ENCODE measurements around the gene SLC25A34.
"Not testable (repeated sequence)": the region's sequence is repeated elsewhere in the genome, so short reads cannot be mapped to it uniquely, and the experiment has no call there.

Gene SLC25A34

GRCh38 chr1:15736038-15736891 is at the start of gene SLC25A34:
SLC25A34 (plus strand) TSS chr1:15736258; CDS start chr1:15736486, 228 bp downstream.
- H3K4me3 ChIP-seq (ENCODE audit: low read length), result no peak within 1 kb of the TSS
- peaks cover 39% of the 10 kb centered on the region for H3K36me3 ChIP-seq (ENCODE audit: control insufficient read depth, insufficient read depth, low read length, severe bottlenecking)
- no peak for DNase-seq (ENCODE audit: low read depth)
- no peaks in the 10 kb centered on the region for H3K27me3 ChIP-seq (replicated peaks; ENCODE audit: control insufficient read depth, insufficient read depth, low read length)
- H3K9ac ChIP-seq (ENCODE audit: low read length), result no peak within 1 kb of the TSS
- H3K9me3 ChIP-seq (ENCODE audit: control insufficient read depth, low read length), result no peaks in the 10 kb centered on the region
- peaks cover 17% of the 10 kb centered on the region for H3K4me1 ChIP-seq (ENCODE audit: control insufficient read depth, insufficient read depth, low read length)

DNA sequence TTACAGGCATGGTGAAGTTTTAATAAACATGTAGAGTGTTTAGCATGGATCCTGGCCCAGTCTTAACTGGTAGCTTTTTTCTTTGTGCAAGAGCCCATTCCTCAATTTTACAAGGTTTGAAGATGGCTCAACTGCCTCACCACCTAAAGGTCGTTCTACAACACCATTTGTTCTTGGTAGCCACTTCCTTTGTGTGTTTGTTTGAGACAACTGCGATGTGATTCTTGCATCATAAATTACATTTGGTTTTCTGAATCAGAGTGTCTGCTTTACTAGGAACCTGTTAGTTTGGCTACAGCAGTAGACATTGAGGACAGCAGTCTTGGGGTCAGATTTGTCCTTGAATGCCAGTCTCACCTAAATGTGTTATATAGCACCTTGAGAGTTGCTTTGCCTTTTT is 48.6 kb upstream of the SLC25A34 start:
- no peak for DNase-seq (ENCODE audit: low read depth)
- Histone ChIP-seq H3K9ac (ENCODE audit: low read length) (no peak overlapping the region), H3K4me3 (ENCODE audit: low read length) (no peak overlapping the region), H3K4me1 (ENCODE audit: control insufficient read depth, insufficient read depth, low read length) (peaks cover 35% of the 10 kb centered on the region), H3K9me3 (ENCODE audit: control insufficient read depth, low read length) (no peaks in the 10 kb centered on the region), H3K27me3 (replicated peaks; ENCODE audit: control insufficient read depth, insufficient read depth, low read length) (no peaks in the 10 kb centered on the region), H3K36me3 (ENCODE audit: control insufficient read depth, insufficient read depth, low read length, severe bottlenecking) (peaks cover 5% of the 10 kb centered on the region)

GRCh38 chr1:15690317-15690716 is 45.7 kb upstream of the SLC25A34 start:
- Histone ChIP-seq H3K36me3 (ENCODE audit: control insufficient read depth, insufficient read depth, low read length, severe bottlenecking) (peaks cover 5% of the 10 kb centered on the region), H3K27me3 (replicated peaks; ENCODE audit: control insufficient read depth, insufficient read depth, low read length) (no peaks in the 10 kb centered on the region), H3K4me1 (ENCODE audit: control insufficient read depth, insufficient read depth, low read length) (peaks cover 35% of the 10 kb centered on the region), H3K9me3 (ENCODE audit: control insufficient read depth, low read length) (no peaks in the 10 kb centered on the region), H3K4me3 (ENCODE audit: low read length) (no peak overlapping the region), H3K9ac (ENCODE audit: low read length) (peak overlapping the region; percentile 37)
- no peak for DNase-seq (ENCODE audit: low read depth)

DNA sequence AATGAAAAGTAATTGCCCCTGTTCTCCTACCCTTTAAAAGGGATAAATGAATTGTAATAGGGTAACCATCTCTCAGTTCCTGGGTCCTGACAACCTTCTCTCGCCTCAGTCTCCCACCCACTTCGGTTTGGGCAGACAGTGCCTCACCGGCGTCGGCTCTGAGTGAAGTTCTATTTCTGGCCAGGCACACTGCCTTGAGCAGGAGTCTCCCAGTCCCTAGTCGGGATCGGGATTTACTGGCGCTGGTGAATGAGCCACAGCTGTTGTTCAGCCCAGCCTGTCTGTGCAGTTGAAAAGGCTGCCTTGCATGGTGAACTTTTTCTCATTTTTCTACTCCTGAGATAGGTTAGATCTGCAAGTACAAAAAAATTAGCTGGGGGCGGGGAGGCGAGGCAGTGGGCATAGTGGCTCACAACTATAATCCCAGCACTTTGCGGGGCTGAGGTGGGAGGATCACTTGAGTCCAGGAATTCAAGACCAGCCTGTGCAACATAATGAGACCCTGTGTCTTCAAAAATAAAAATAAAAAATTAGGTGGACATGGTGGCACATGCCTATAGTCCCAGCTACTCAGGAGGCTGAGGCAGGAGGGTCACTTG is 44.5 kb upstream of the SLC25A34 start:
- DNase-seq (ENCODE audit: low read depth), result no peak
- peak overlapping the region; percentile 37 for H3K9ac ChIP-seq (ENCODE audit: low read length)
- peak overlapping the region; percentile 32 for H3K4me3 ChIP-seq (ENCODE audit: low read length)
- H3K4me1 ChIP-seq (ENCODE audit: control insufficient read depth, insufficient read depth, low read length), result peaks cover 26% of the 10 kb centered on the region
- H3K9me3 ChIP-seq (ENCODE audit: control insufficient read depth, low read length), result no peaks in the 10 kb centered on the region
- H3K36me3 ChIP-seq (ENCODE audit: control insufficient read depth, insufficient read depth, low read length, severe bottlenecking), result peaks cover 5% of the 10 kb centered on the region
- no peaks in the 10 kb centered on the region for H3K27me3 ChIP-seq (replicated peaks; ENCODE audit: control insufficient read depth, insufficient read depth, low read length)

DNA sequence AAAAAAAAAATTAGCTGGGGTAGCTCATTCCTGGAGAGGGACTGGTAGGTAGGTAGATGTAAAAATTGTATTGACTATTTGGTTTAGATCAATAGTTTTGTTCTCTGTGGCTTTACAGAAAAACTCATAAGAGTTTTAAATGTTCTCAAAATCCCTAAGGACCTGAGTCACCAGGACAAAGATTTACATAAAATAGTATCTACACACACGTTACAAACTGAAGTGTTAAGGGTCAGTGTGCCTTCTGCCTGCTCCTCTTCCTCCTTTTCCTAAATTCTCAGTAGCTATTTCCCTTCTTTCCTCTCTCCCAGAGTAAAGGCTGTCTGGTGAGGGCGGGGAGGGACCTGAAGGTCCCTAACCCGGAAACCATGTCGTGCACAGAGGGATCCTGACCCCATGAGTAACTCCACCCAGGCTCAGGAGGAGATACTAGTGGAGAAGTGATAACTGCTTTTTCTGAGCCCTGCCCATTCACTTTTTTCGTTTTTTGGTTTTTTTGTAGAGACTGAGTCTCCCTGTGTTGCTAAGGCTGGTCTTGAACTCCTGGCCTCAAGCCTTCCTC is 43.9 kb upstream of the SLC25A34 start:
- Histone ChIP-seq H3K36me3 (ENCODE audit: control insufficient read depth, insufficient read depth, low read length, severe bottlenecking) (peaks cover 12% of the 10 kb centered on the region), H3K4me3 (ENCODE audit: low read length) (peak overlapping the region; percentile 32), H3K9ac (ENCODE audit: low read length) (peak overlapping the region; percentile 37), H3K4me1 (ENCODE audit: control insufficient read depth, insufficient read depth, low read length) (peaks cover 26% of the 10 kb centered on the region), H3K27me3 (replicated peaks; ENCODE audit: control insufficient read depth, insufficient read depth, low read length) (no peaks in the 10 kb centered on the region), H3K9me3 (ENCODE audit: control insufficient read depth, low read length) (no peaks in the 10 kb centered on the region)
- DNase-seq (ENCODE audit: low read depth), result no peak

- H3K4me3 ChIP-seq (ENCODE audit: low read length), result no peak overlapping the region
- H3K4me1 ChIP-seq (ENCODE audit: control insufficient read depth, insufficient read depth, low read length), result peaks cover 26% of the 10 kb centered on the region
- no peak for DNase-seq (ENCODE audit: low read depth)
- H3K27me3 ChIP-seq (replicated peaks; ENCODE audit: control insufficient read depth, insufficient read depth, low read length), result no peaks in the 10 kb centered on the region
- H3K9me3 ChIP-seq (ENCODE audit: control insufficient read depth, low read length), result no peaks in the 10 kb centered on the region
- peaks cover 15% of the 10 kb centered on the region for H3K36me3 ChIP-seq (ENCODE audit: control insufficient read depth, insufficient read depth, low read length, severe bottlenecking)
- no peak overlapping the region for H3K9ac ChIP-seq (ENCODE audit: low read length)
Observed at GRCh38 chr1:15693371-15693770, 42.7 kb upstream of the SLC25A34 start.

GRCh38 chr1:15696956-15697521 is 39.0 kb upstream of the SLC25A34 start:
- DNase-seq (ENCODE audit: low read depth), result no peak
- Histone ChIP-seq H3K27me3 (replicated peaks; ENCODE audit: control insufficient read depth, insufficient read depth, low read length) (no peaks in the 10 kb centered on the region), H3K4me3 (ENCODE audit: low read length) (no peak overlapping the region), H3K9ac (ENCODE audit: low read length) (no peak overlapping the region), H3K4me1 (ENCODE audit: control insufficient read depth, insufficient read depth, low read length) (peaks cover 19% of the 10 kb centered on the region), H3K36me3 (ENCODE audit: control insufficient read depth, insufficient read depth, low read length, severe bottlenecking) (peaks cover 10% of the 10 kb centered on the region), H3K9me3 (ENCODE audit: control insufficient read depth, low read length) (no peaks in the 10 kb centered on the region)

DNA sequence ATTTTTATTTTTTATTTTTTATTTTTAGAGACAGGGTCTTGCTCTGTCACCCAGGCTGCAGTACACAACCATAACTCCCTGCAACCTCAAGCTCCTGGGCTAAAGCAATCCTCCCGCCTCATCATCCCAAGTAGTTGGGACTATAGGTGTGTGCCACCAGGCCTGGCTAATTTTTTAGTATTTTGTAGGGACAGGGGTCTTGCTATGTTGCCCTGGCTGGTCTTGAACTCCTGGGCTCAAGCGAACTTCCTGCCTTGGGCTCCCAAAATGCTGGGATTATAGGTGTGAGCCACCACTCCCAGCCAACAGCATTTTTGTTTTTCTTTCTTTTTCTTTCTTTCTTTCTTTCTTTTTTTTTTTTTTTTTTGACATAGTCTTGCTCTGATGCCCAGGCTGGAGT is 37.9 kb upstream of the SLC25A34 start:
- H3K4me1 ChIP-seq (ENCODE audit: control insufficient read depth, insufficient read depth, low read length), result peaks cover 22% of the 10 kb centered on the region
- H3K36me3 ChIP-seq (ENCODE audit: control insufficient read depth, insufficient read depth, low read length, severe bottlenecking), result peaks cover 10% of the 10 kb centered on the region
- DNase-seq (ENCODE audit: low read depth), result no peak
- H3K9ac ChIP-seq (ENCODE audit: low read length), result no peak overlapping the region
- no peaks in the 10 kb centered on the region for H3K27me3 ChIP-seq (replicated peaks; ENCODE audit: control insufficient read depth, insufficient read depth, low read length)
- no peak overlapping the region for H3K4me3 ChIP-seq (ENCODE audit: low read length)
- H3K9me3 ChIP-seq (ENCODE audit: control insufficient read depth, low read length), result no peaks in the 10 kb centered on the region

GRCh38 chr1:15699321-15699720 is 36.7 kb upstream of the SLC25A34 start:
- H3K4me3 ChIP-seq (ENCODE audit: low read length); H3K9me3 ChIP-seq (ENCODE audit: control insufficient read depth, low read length); H3K27me3 ChIP-seq (replicated peaks; ENCODE audit: control insufficient read depth, insufficient read depth, low read length); DNase-seq (ENCODE audit: low read depth); H3K9ac ChIP-seq (ENCODE audit: low read length): not testable (repeated sequence)
- Histone ChIP-seq H3K36me3 (ENCODE audit: control insufficient read depth, insufficient read depth, low read length, severe bottlenecking) (peaks cover 10% of the 10 kb centered on the region), H3K4me1 (ENCODE audit: control insufficient read depth, insufficient read depth, low read length) (peaks cover 29% of the 10 kb centered on the region)

DNA sequence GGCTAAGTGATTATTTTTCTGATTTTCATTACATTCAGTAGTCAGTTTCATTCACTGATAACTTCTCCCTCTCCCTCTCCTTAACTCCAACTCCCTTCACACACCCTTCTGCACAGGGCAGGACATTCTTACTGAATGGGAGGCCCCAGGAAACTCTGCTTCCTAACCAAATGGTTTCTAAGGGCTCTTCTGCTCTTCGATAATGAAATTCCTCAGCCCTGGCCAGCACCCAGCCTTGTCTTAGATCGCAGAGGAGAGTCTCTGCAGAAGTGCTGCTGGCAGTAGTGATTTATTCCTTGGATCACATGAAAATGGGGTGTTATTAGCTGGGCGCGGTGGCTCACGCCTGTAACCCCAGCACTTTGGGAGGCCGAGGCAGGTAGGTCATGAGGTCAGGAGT is 35.5 kb upstream of the SLC25A34 start:
- H3K9ac ChIP-seq (ENCODE audit: low read length), result no peak overlapping the region
- H3K27me3 ChIP-seq (replicated peaks; ENCODE audit: control insufficient read depth, insufficient read depth, low read length), result no peaks in the 10 kb centered on the region
- no peak overlapping the region for H3K4me3 ChIP-seq (ENCODE audit: low read length)
- no peak for DNase-seq (ENCODE audit: low read depth)
- peaks cover 13% of the 10 kb centered on the region for H3K36me3 ChIP-seq (ENCODE audit: control insufficient read depth, insufficient read depth, low read length, severe bottlenecking)
- no peaks in the 10 kb centered on the region for H3K9me3 ChIP-seq (ENCODE audit: control insufficient read depth, low read length)
- H3K4me1 ChIP-seq (ENCODE audit: control insufficient read depth, insufficient read depth, low read length), result peaks cover 41% of the 10 kb centered on the region

DNA sequence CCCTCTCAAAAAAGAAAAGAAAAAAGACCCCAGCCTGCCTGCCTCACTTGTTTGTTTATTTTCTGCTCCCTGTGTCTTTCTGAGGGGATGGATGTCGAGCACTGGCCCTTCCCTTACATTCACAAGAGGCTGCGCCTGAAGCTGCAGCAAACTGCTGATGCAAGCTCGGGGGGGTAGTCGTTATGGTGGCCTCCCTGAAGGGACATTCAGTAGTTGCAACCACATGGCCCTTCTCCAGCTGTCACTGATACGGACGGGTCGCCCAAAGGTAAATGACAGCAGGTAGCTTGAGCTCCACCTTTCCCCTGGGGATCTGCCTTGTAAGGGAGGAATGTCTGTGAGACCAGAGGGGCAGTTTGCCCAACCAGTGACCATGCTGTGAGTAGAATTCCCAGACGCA is 34.3 kb upstream of the SLC25A34 start:
- Histone ChIP-seq H3K9ac (ENCODE audit: low read length) (no peak overlapping the region), H3K4me1 (ENCODE audit: control insufficient read depth, insufficient read depth, low read length) (peaks cover 49% of the 10 kb centered on the region), H3K36me3 (ENCODE audit: control insufficient read depth, insufficient read depth, low read length, severe bottlenecking) (peaks cover 17% of the 10 kb centered on the region), H3K27me3 (replicated peaks; ENCODE audit: control insufficient read depth, insufficient read depth, low read length) (no peaks in the 10 kb centered on the region), H3K4me3 (ENCODE audit: low read length) (no peak overlapping the region), H3K9me3 (ENCODE audit: control insufficient read depth, low read length) (no peaks in the 10 kb centered on the region)
- no peak for DNase-seq (ENCODE audit: low read depth)
